Left lung (tissue), 10 donors: Measurements from ENCODE around the gene EPN3. TPM values are rescaled to one million over a fixed set of nuclear protein-coding genes. Genes with fewer than 3 reads are reported as not detected.

Experiments used
- ATAC-seq: fragments of 200-7000 bp; cut with Tn5 transposase; one replicate; pipeline ENCODE4 v1.9.1; 2020; ENCODE audit warnings: moderate library complexity
- DNase-seq, 4 donors: peaks; one replicate each; pipeline ENCODE4 v3.0.0-alpha.2; 2013 to 2020
- H3K27ac ChIP-seq, 2 donors: fragments of 200-600 bp; sonication (generic) in 1 of 2; one replicate each; pipeline versions ENCODE4 v1.5.0 to v1.8.0; 2020 to 2021
- H3K27me3 ChIP-seq, 2 donors: fragments of 200-600 bp; sonication (generic) in 1 of 2; one replicate each; pipeline versions ENCODE4 v1.5.0 to v1.8.0; 2020 to 2021
- H3K36me3 ChIP-seq, 2 donors: fragments of 200-600 bp; sonication (generic) in 1 of 2; one replicate each; pipeline versions ENCODE4 v1.5.0 to v1.8.0; 2020 to 2021
- H3K4me1 ChIP-seq, 2 donors: fragments of 200-600 bp; one replicate each; pipeline ENCODE4 v1.8.0; 2021
- H3K4me3 ChIP-seq, 2 donors: fragments of 200-600 bp; sonication (generic) in 1 of 2; one replicate each; pipeline versions ENCODE4 v1.5.0 to v1.8.0; 2020 to 2021; ENCODE audit warnings: mild to moderate bottlenecking in 1 of 2
- H3K9me3 ChIP-seq, 2 donors: fragments of 200-600 bp; sonication (generic) in 1 of 2; one replicate each; pipeline versions ENCODE4 v1.5.0 to v1.8.0; 2020 to 2021
- intact Hi-C, 2 donors: fragments of 100-400 bp; cut with DNase I; formaldehyde crosslinking; loops; one replicate each; pipeline versions ENCODE4 v1.11.2 to v1.14.2; 2022
- polyA plus RNA-seq, 6 donors: library from polyadenylated mRNA; unstranded; fragments of 120-200 nt; gene quantifications; one replicate each; pipeline ENCODE4 v1.2.1, GENCODE V29; 2013; ENCODE audit not compliant: insufficient read length in 6 of 6
- total RNA-seq, 2 donors: library from RNA; stranded (reverse); fragmentation: NEBNext Ultra II Directional; extraction: Animal tissue kit (Norgen Biotek cat#: 25700); gene quantifications; one replicate each; pipeline ENCODE4 v1.2.1, GENCODE V29; 2021
- TF ChIP-seq, protein P1 (sequence below), 2 donors: fragments of 200-600 bp; sonication (generic) in 1 of 2; IDR thresholded peaks; one replicate each; pipeline versions ENCODE4 v1.5.0 to v1.8.0; 2021; ENCODE audit warnings: antibody characterized with exemption in 2 of 2
- donor health status: DM: no; HTN: yes; CAD: no.
- donor health status: DM: no; HTN: no; CAD: no.

Gene EPN3
- total and polyA plus RNA-seq, 8 donors = 0.55 to 6.4 (median 4.3) TPM

DNA sequence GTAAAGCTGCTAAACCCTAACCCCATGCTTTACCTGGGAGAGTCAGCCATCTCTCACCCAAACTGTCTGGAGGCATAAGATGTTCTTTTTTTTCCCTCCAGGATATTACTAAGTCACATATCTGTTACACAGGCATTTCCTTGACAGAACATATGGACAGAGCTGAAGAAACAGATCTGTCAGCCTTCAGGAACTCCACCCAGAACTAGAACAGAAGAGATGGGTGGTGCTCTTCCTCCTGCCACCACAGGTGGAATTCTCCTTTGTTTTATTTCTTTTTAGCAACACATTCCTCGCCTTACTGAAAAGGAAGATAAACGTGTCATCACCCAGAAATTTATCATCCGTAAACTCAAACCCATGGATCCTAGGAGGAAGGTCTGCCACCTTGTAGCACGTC is 15.5 kb upstream of the EPN3 start:
- Histone ChIP-seq H3K36me3 (no peaks in the 10 kb centered on the region), H3K4me3 (no peak overlapping the region), H3K27me3 (no peaks in the 10 kb centered on the region), H3K27ac (no peak overlapping the region), H3K4me1 (no peaks in the 10 kb centered on the region), H3K9me3 (no peaks in the 10 kb centered on the region)
- DNase-seq (no peak), ATAC-seq (no peak)
- intact Hi-C loops = no loop called here
- TF ChIP-seq, protein P1, sequence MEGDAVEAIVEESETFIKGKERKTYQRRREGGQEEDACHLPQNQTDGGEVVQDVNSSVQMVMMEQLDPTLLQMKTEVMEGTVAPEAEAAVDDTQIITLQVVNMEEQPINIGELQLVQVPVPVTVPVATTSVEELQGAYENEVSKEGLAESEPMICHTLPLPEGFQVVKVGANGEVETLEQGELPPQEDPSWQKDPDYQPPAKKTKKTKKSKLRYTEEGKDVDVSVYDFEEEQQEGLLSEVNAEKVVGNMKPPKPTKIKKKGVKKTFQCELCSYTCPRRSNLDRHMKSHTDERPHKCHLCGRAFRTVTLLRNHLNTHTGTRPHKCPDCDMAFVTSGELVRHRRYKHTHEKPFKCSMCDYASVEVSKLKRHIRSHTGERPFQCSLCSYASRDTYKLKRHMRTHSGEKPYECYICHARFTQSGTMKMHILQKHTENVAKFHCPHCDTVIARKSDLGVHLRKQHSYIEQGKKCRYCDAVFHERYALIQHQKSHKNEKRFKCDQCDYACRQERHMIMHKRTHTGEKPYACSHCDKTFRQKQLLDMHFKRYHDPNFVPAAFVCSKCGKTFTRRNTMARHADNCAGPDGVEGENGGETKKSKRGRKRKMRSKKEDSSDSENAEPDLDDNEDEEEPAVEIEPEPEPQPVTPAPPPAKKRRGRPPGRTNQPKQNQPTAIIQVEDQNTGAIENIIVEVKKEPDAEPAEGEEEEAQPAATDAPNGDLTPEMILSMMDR (IDR thresholded peaks at IDR 0.05) = no peak

DNA sequence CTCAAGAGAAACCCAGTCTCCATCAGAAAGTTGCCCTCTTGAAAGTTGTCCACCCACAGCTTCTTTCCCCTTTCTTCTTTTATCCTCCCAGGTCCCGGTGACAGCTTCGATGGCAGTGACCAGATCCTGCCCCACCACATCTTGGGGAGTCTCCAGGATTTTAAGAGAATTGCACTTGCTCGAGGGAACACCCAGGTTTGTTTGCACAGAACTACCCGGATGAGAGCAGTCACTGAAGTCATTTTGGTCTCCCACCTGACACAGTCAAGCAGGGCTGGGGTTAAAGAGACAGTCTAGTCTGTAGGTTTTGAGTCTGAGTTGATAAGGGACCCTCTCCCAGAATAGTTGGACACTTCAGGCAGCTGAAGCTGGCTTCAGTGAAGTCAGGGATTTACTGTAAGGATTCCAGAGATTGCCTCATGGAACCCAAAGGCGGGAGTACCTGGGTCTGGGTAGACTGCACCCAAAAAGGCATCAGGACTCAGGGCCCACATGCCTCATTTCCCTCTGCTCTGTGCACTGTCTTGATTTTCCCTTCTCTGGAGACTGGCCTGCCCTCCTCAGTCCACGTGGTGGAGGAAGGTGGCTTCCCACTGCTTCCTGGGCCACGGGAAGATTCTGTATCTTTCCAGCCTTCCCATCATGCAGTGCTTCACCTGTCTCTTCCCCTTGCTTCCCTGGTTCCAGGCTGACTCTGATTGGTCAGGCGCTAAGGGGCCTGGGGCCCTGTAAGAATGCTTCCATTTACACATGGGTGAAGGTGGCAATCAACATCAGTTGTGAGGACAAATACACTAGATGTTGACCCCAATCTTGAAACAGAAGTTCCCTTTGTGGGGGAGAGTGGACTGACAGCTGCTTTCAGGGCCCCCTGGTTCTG is 14.8 kb upstream of the EPN3 start:
- intact Hi-C loops = no loop called here
- TF ChIP-seq, protein P1 (IDR thresholded peaks at IDR 0.05) = no peak

DNA sequence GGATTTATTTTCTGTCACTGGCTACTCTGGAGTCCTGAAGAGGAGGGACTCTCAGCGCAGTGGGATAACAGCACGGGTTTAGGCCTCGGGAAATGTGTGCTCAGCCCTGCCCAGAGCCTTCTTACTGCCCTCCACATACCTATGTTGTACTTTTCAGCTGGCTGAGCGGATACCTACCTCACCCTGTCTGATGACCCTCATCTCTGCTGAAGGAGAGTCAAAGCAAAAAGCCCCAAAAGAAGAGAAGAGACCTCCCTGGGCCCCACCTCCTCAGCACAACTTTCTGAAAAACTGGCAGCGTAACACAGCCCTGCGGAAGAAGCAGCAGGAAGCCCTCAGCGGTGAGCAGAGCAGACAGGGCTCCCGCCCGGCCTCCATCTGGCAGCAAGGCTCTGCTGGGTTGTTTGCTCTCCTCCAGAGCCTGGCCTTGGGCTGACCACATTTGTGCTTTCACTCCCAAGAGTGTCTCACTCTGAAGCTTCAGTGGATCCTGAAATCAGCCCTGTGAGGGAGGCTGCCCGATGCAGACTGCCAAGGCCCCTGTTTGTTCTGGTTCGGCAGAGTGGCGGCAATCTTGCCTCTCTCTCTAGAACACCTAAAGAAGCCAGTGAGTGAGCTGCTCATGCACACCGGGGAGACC is 14.0 kb upstream of the EPN3 start:
- Histone ChIP-seq H3K36me3 (no peaks in the 10 kb centered on the region), H3K4me3 (no peak overlapping the region), H3K27me3 (no peaks in the 10 kb centered on the region), H3K27ac (no peak overlapping the region), H3K4me1 (no peaks in the 10 kb centered on the region), H3K9me3 (no peaks in the 10 kb centered on the region)
- TF ChIP-seq, protein P1 (IDR thresholded peaks at IDR 0.05) = no peak
- ATAC-seq = no peak
- intact Hi-C loops = no loop called here
- peak in 1 of 4 donors; percentile 53 for DNase-seq

More for the DNA sequence above, 14.8 kb upstream of the EPN3 start:
- ATAC-seq = no peak
- Histone ChIP-seq H3K4me3 (no peak overlapping the region), H3K36me3 (no peaks in the 10 kb centered on the region), H3K4me1 (no peaks in the 10 kb centered on the region), H3K9me3 (no peaks in the 10 kb centered on the region), H3K27me3 (no peaks in the 10 kb centered on the region), H3K27ac (no peak overlapping the region)
- peak in 1 of 4 donors; percentile 5 for DNase-seq

DNA sequence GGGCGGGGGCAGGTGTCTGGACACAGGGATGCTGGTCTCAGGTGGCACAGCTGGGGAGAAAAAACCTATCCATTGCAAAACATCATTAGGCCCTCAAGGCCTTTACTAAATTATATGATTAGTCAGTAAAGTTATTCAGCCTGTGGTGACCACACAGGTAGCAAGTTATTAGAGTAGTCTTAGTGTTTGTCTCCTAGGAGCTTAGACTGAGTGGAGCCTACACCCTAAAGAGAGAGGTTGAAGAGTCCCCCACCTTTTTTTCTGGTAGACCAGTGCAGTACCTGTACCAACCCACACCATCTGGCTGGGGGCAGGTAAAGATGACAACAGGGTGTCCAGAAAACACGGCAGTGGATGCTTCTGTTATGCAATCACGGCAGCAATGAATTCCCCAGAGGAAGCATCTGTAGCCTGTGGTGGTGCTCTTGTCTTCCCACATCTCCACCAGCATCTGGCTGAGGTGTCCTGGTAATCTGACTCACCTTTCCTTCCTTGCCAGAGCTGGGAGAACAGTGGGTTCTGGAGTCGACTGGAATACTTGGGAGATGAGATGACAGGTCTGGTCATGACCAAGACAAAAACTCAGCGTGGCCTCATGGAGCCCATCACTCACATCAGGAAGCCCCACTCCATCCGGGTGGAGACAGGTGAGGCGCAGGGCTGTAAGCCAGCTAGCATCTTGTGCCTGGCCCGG is 13.2 kb upstream of the EPN3 start:
- H3K27ac ChIP-seq = no peak overlapping the region

More for the DNA sequence above, 13.2 kb upstream of the EPN3 start:
- no peaks in the 10 kb centered on the region for H3K36me3 ChIP-seq
- intact Hi-C loops = no loop called here
- H3K4me3 ChIP-seq = no peak overlapping the region
- H3K27me3 ChIP-seq = no peaks in the 10 kb centered on the region
- DNase-seq (peak in 1 of 4 donors; percentile 41), ATAC-seq (no peak)
- TF ChIP-seq, protein P1 (IDR thresholded peaks at IDR 0.05) = no peak
- no peaks in the 10 kb centered on the region for H3K9me3 ChIP-seq
- H3K4me1 ChIP-seq = no peaks in the 10 kb centered on the region
